Measurements from ENCODE around the gene VAMP1.
A peak's percentile ranks its signal among the peaks of the same experiment; 100 is the strongest.
"Not testable (repeated sequence)": the region's sequence is repeated elsewhere in the genome, so short reads cannot be mapped to it uniquely, and the experiment has no call there.

VAMP1 gene

GRCh38 chr12:6494258-6494743 is 23.8 kb upstream of the VAMP1 start:
- no peak for DNase-seq (ENCODE audit: low read depth)
- TF ChIP-seq CTCF (IDR thresholded peaks at IDR 0.05; ENCODE audit: insufficient read depth, low read depth, low read length, missing control alignments), result no peak
- H3K4me3 ChIP-seq (ENCODE audit: low read length), result peak overlapping the region; percentile 89

GRCh38 chr12:6493497-6494257 is 23.2 kb upstream of the VAMP1 start, which contains the start of gene NCAPD2:
NCAPD2 (plus strand) TSS chr12:6494102; CDS start chr12:6495099, 997 bp downstream.
- peak within 1 kb of the TSS; percentile 89 for H3K4me3 ChIP-seq (ENCODE audit: low read length)
- peak; percentile 15 for TF ChIP-seq CTCF (IDR thresholded peaks at IDR 0.05; ENCODE audit: insufficient read depth, low read depth, low read length, missing control alignments)
- DNase-seq (ENCODE audit: low read depth), result peak; percentile 97

- no peak for TF ChIP-seq CTCF (IDR thresholded peaks at IDR 0.05; ENCODE audit: insufficient read depth, low read depth, low read length, missing control alignments)
- peak; percentile 97 for DNase-seq (ENCODE audit: low read depth)
- H3K4me3 ChIP-seq (ENCODE audit: low read length), result peak within 1 kb of the TSS; percentile 89
These were observed 22.5 kb upstream of the VAMP1 start, which contains the start of gene MRPL51 for GRCh38 chr12:6492838-6493496. MRPL51 (minus strand) TSS chr12:6493262; CDS start chr12:6493136, 126 bp downstream.

- not testable (repeated sequence) for DNase-seq (ENCODE audit: low read depth); H3K4me3 ChIP-seq (ENCODE audit: low read length)
These were observed 20.2 kb upstream of the VAMP1 start for GRCh38 chr12:6490673-6491072.

- DNase-seq (ENCODE audit: low read depth), result no peak
- TF ChIP-seq CTCF (IDR thresholded peaks at IDR 0.05; ENCODE audit: insufficient read depth, low read depth, low read length, missing control alignments), result no peak
- H3K4me3 ChIP-seq (ENCODE audit: low read length), result no peak overlapping the region
These were observed 19.0 kb upstream of the VAMP1 start for GRCh38 chr12:6489449-6489848.

GRCh38 chr12:6488240-6488639 is 17.8 kb upstream of the VAMP1 start:
- no peak for DNase-seq (ENCODE audit: low read depth)

More at GRCh38 chr12:6488240-6488639, 17.8 kb upstream of the VAMP1 start:
- H3K4me3 ChIP-seq (ENCODE audit: low read length), result no peak overlapping the region
- no peak for TF ChIP-seq CTCF (IDR thresholded peaks at IDR 0.05; ENCODE audit: insufficient read depth, low read depth, low read length, missing control alignments)

Measured in epithelial cell of esophagus (primary cell).